ENCODE data around the gene PLEKHM3. TPM values are rescaled to one million over a fixed set of nuclear protein-coding genes. Genes with fewer than 3 reads are reported as not detected.
"Not testable (repeated sequence)": the region's sequence is repeated elsewhere in the genome, so short reads cannot be mapped to it uniquely, and the experiment has no call there.

Gene PLEKHM3
- total RNA-seq, 1 donor from 2014 or later, result 6.4 TPM

- H3K4me1 Mint-ChIP-seq (ENCODE audit: low read depth), result not testable (repeated sequence)
These were observed 76.1 kb downstream of the PLEKHM3 start for GRCh38 chr2:207949245-207949644.

GRCh38 chr2:207944979-207945600, 80.2 kb downstream of the PLEKHM3 start:
- intact Hi-C loops (cut with micrococcal nuclease), result no loop called here
- no peak for DNase-seq (ENCODE audit: low spot score)
- Mint-ChIP-seq H3K9me3 (no peaks in the 10 kb centered on the region), H3K27ac (no peak overlapping the region), H3K27me3 (ENCODE audit: insufficient read depth) (peaks cover 2% of the 10 kb centered on the region), H3K4me3 (no peak overlapping the region), H3K36me3 (ENCODE audit: low read depth) (no peaks in the 10 kb centered on the region), H3K4me1 (ENCODE audit: low read depth) (no peaks in the 10 kb centered on the region)

More at GRCh38 chr2:207949245-207949644, 76.1 kb downstream of the PLEKHM3 start:
- DNase-seq (ENCODE audit: low spot score); H3K36me3 Mint-ChIP-seq (ENCODE audit: low read depth); H3K4me3 Mint-ChIP-seq; intact Hi-C loops (cut with micrococcal nuclease); H3K27me3 Mint-ChIP-seq (ENCODE audit: insufficient read depth); H3K27ac Mint-ChIP-seq; H3K9me3 Mint-ChIP-seq: not testable (repeated sequence)

GRCh38 chr2:207944334-207944733, 81.0 kb downstream of the PLEKHM3 start:
- DNase-seq (ENCODE audit: low spot score), result no peak
- H3K36me3 Mint-ChIP-seq (ENCODE audit: low read depth), result no peaks in the 10 kb centered on the region
- intact Hi-C loops (cut with micrococcal nuclease), result no loop called here
- H3K9me3 Mint-ChIP-seq, result no peaks in the 10 kb centered on the region
- peaks cover 2% of the 10 kb centered on the region for H3K27me3 Mint-ChIP-seq (ENCODE audit: insufficient read depth)
- H3K4me1 Mint-ChIP-seq (ENCODE audit: low read depth), result no peaks in the 10 kb centered on the region
- no peak overlapping the region for H3K4me3 Mint-ChIP-seq
- H3K27ac Mint-ChIP-seq, result no peak overlapping the region

GRCh38 chr2:207939342-207940108, 85.8 kb downstream of the PLEKHM3 start:
- intact Hi-C loops (cut with micrococcal nuclease), result no loop called here
- Mint-ChIP-seq H3K27me3 (ENCODE audit: insufficient read depth) (peaks cover 2% of the 10 kb centered on the region), H3K4me1 (ENCODE audit: low read depth) (no peaks in the 10 kb centered on the region), H3K4me3 (no peak overlapping the region), H3K9me3 (no peaks in the 10 kb centered on the region), H3K36me3 (ENCODE audit: low read depth) (no peaks in the 10 kb centered on the region), H3K27ac (no peak overlapping the region)
- DNase-seq (ENCODE audit: low spot score), result no peak

GRCh38 chr2:207938886-207939285, 86.4 kb downstream of the PLEKHM3 start:
- Mint-ChIP-seq H3K4me3 (no peak overlapping the region), H3K27me3 (ENCODE audit: insufficient read depth) (peaks cover 2% of the 10 kb centered on the region), H3K4me1 (ENCODE audit: low read depth) (no peaks in the 10 kb centered on the region), H3K27ac (no peak overlapping the region), H3K9me3 (no peaks in the 10 kb centered on the region), H3K36me3 (ENCODE audit: low read depth) (no peaks in the 10 kb centered on the region)
- DNase-seq (ENCODE audit: low spot score), result no peak
- intact Hi-C loops (cut with micrococcal nuclease), result no loop called here

GRCh38 chr2:207938415-207938814, 86.9 kb downstream of the PLEKHM3 start:
- intact Hi-C loops (cut with micrococcal nuclease), result no loop called here
- H3K27ac Mint-ChIP-seq, result no peak overlapping the region
- peaks cover 2% of the 10 kb centered on the region for H3K27me3 Mint-ChIP-seq (ENCODE audit: insufficient read depth)
- no peak for DNase-seq (ENCODE audit: low spot score)
- no peak overlapping the region for H3K4me3 Mint-ChIP-seq
- no peaks in the 10 kb centered on the region for H3K36me3 Mint-ChIP-seq (ENCODE audit: low read depth)
- no peaks in the 10 kb centered on the region for H3K9me3 Mint-ChIP-seq
- no peaks in the 10 kb centered on the region for H3K4me1 Mint-ChIP-seq (ENCODE audit: low read depth)

- Mint-ChIP-seq H3K36me3 (ENCODE audit: low read depth) (no peaks in the 10 kb centered on the region), H3K27me3 (ENCODE audit: insufficient read depth) (peaks cover 2% of the 10 kb centered on the region), H3K27ac (no peak overlapping the region), H3K9me3 (no peaks in the 10 kb centered on the region), H3K4me1 (ENCODE audit: low read depth) (no peaks in the 10 kb centered on the region), H3K4me3 (no peak overlapping the region)
- no peak for DNase-seq (ENCODE audit: low spot score)
- intact Hi-C loops (cut with micrococcal nuclease), result no loop called here
These were observed 87.5 kb downstream of the PLEKHM3 start for GRCh38 chr2:207937823-207938222.

GRCh38 chr2:207937253-207937652, 88.1 kb downstream of the PLEKHM3 start:
- intact Hi-C loops (cut with micrococcal nuclease), result no loop called here
- H3K36me3 Mint-ChIP-seq (ENCODE audit: low read depth), result no peaks in the 10 kb centered on the region
- no peak for DNase-seq (ENCODE audit: low spot score)
- no peak overlapping the region for H3K27ac Mint-ChIP-seq
- H3K27me3 Mint-ChIP-seq (ENCODE audit: insufficient read depth), result peaks cover 2% of the 10 kb centered on the region
- no peaks in the 10 kb centered on the region for H3K4me1 Mint-ChIP-seq (ENCODE audit: low read depth)
- no peak overlapping the region for H3K4me3 Mint-ChIP-seq
- no peaks in the 10 kb centered on the region for H3K9me3 Mint-ChIP-seq

GRCh38 chr2:207936380-207936779, 88.9 kb downstream of the PLEKHM3 start:
- intact Hi-C loops (cut with micrococcal nuclease), result no loop called here
- DNase-seq (ENCODE audit: low spot score), result no peak
- no peak overlapping the region for H3K27ac Mint-ChIP-seq
- H3K9me3 Mint-ChIP-seq, result no peaks in the 10 kb centered on the region
- H3K4me1 Mint-ChIP-seq (ENCODE audit: low read depth), result no peaks in the 10 kb centered on the region
- H3K4me3 Mint-ChIP-seq, result no peak overlapping the region
- peaks cover 1% of the 10 kb centered on the region for H3K27me3 Mint-ChIP-seq (ENCODE audit: insufficient read depth)
- no peaks in the 10 kb centered on the region for H3K36me3 Mint-ChIP-seq (ENCODE audit: low read depth)

- H3K36me3 Mint-ChIP-seq (ENCODE audit: low read depth), result no peaks in the 10 kb centered on the region
- no peaks in the 10 kb centered on the region for H3K27me3 Mint-ChIP-seq (ENCODE audit: insufficient read depth)
- H3K9me3 Mint-ChIP-seq, result no peaks in the 10 kb centered on the region
- no peaks in the 10 kb centered on the region for H3K4me1 Mint-ChIP-seq (ENCODE audit: low read depth)
- no peak overlapping the region for H3K27ac Mint-ChIP-seq
- H3K4me3 Mint-ChIP-seq, result no peak overlapping the region
- intact Hi-C loops (cut with micrococcal nuclease), result no loop called here
- DNase-seq (ENCODE audit: low spot score), result no peak
These were observed 89.3 kb downstream of the PLEKHM3 start for GRCh38 chr2:207935991-207936370.

GRCh38 chr2:207935121-207935990, 90.0 kb downstream of the PLEKHM3 start:
- intact Hi-C loops (cut with micrococcal nuclease), result no loop called here
- no peak overlapping the region for H3K4me3 Mint-ChIP-seq

GRCh38 chr2:207934720-207935119, 90.6 kb downstream of the PLEKHM3 start:
- Mint-ChIP-seq H3K4me1 (ENCODE audit: low read depth) (no peaks in the 10 kb centered on the region), H3K27ac (no peak overlapping the region), H3K36me3 (ENCODE audit: low read depth) (no peaks in the 10 kb centered on the region), H3K4me3 (no peak overlapping the region), H3K9me3 (no peaks in the 10 kb centered on the region), H3K27me3 (ENCODE audit: insufficient read depth) (no peaks in the 10 kb centered on the region)
- intact Hi-C loops (cut with micrococcal nuclease), result no loop called here
- DNase-seq (ENCODE audit: low spot score), result no peak

More at GRCh38 chr2:207935121-207935990, 90.0 kb downstream of the PLEKHM3 start:
- Mint-ChIP-seq H3K36me3 (ENCODE audit: low read depth) (no peaks in the 10 kb centered on the region), H3K4me1 (ENCODE audit: low read depth) (no peaks in the 10 kb centered on the region), H3K9me3 (no peaks in the 10 kb centered on the region), H3K27me3 (ENCODE audit: insufficient read depth) (no peaks in the 10 kb centered on the region), H3K27ac (no peak overlapping the region)
- no peak for DNase-seq (ENCODE audit: low spot score)
